Skin epidermis (tissue), 12 donors: ENCODE measurements around the gene SNTA1.
"Not testable (repeated sequence)": the region's sequence is repeated elsewhere in the genome, so short reads cannot be mapped to it uniquely, and the experiment has no call there.

Experiments
- H3K27ac ChIP-seq, 21 experiments: fragments of 200-600 bp; sonication (generic) in 11 of 21; one replicate each; pipeline ENCODE4 v1.5.0; 2020; ENCODE audit warnings: mild to moderate bottlenecking in 3 of 21, inconsistent platforms in 2 of 21, moderate library complexity in 2 of 21
- H3K4me3 ChIP-seq, 7 experiments: fragments of 200-600 bp; sonication (generic) in 2 of 7; one replicate each; pipeline ENCODE4 v1.5.0; 2020; ENCODE audit warnings: inconsistent platforms in 2 of 7, mild to moderate bottlenecking in 2 of 7, moderate library complexity in 1 of 7

The SNTA1 gene

GRCh38 chr20:33404281-33404680 lies 39.3 kb downstream of the SNTA1 start:
- Histone ChIP-seq H3K27ac (no peak overlapping the region), H3K4me3 (no peak overlapping the region)

- H3K4me3 ChIP-seq, result peak overlapping the region; percentile 55 to 99 (median 90)
- H3K27ac ChIP-seq, result peak overlapping the region in 14 of 21 experiments; percentile 48 to 92 (median 79)
Observed at GRCh38 chr20:33401921-33402369, 41.6 kb downstream of the SNTA1 start.

GRCh38 chr20:33401184-33401920 lies 42.2 kb downstream of the SNTA1 start, which contains the start of gene CDK5RAP1:
Gene CDK5RAP1 (minus strand): TSS chr20:33401519. CDS start chr20:33397064, 4,455 bp downstream.
- H3K27ac ChIP-seq, result peak within 1 kb of the TSS in 20 of 21 experiments; percentile 48 to 92 (median 78)
- peak within 1 kb of the TSS; percentile 55 to 99 (median 90) for H3K4me3 ChIP-seq

GRCh38 chr20:33400812-33401183 lies 42.8 kb downstream of the SNTA1 start:
- Histone ChIP-seq H3K27ac (peak overlapping the region in 20 of 21 experiments; percentile 48 to 92 (median 78)), H3K4me3 (peak overlapping the region; percentile 55 to 99 (median 90))

- no peak overlapping the region for H3K27ac ChIP-seq
- peak overlapping the region in 3 of 7 experiments; percentile 88 to 98 (median 90) for H3K4me3 ChIP-seq
Observed at GRCh38 chr20:33399924-33400323, 43.6 kb downstream of the SNTA1 start.

- Histone ChIP-seq H3K4me3 (no peak overlapping the region), H3K27ac (no peak overlapping the region)
Observed at GRCh38 chr20:33394718-33395117, 48.8 kb downstream of the SNTA1 start.

- Histone ChIP-seq H3K4me3 (no peak overlapping the region), H3K27ac (no peak overlapping the region)
Observed at GRCh38 chr20:33393609-33394008, 50.0 kb downstream of the SNTA1 start.

GRCh38 chr20:33391722-33392415 lies 51.7 kb downstream of the SNTA1 start:
- Histone ChIP-seq H3K4me3 (no peak overlapping the region), H3K27ac (no peak overlapping the region)

- H3K4me3 ChIP-seq, H3K27ac ChIP-seq: not testable (repeated sequence)
Observed at GRCh38 chr20:33389326-33389725, 54.2 kb downstream of the SNTA1 start.

GRCh38 chr20:33388268-33388667 lies 55.3 kb downstream of the SNTA1 start:
- no peak overlapping the region for H3K4me3 ChIP-seq
- no peak overlapping the region for H3K27ac ChIP-seq

GRCh38 chr20:33387177-33387576 lies 56.4 kb downstream of the SNTA1 start:
- no peak overlapping the region for H3K27ac ChIP-seq

GRCh38 chr20:33386673-33387072 lies 56.9 kb downstream of the SNTA1 start:
- no peak overlapping the region for H3K27ac ChIP-seq

More at GRCh38 chr20:33387177-33387576, 56.4 kb downstream of the SNTA1 start:
- H3K4me3 ChIP-seq, result no peak overlapping the region

GRCh38 chr20:33377366-33377765 lies 66.2 kb downstream of the SNTA1 start:
- Histone ChIP-seq H3K4me3 (no peak overlapping the region), H3K27ac (no peak overlapping the region)

More at GRCh38 chr20:33386673-33387072, 56.9 kb downstream of the SNTA1 start:
- no peak overlapping the region for H3K4me3 ChIP-seq

- H3K4me3 ChIP-seq, result no peak overlapping the region
- H3K27ac ChIP-seq, result peak overlapping the region in 2 of 21 experiments; percentile 3 to 54
Observed at GRCh38 chr20:33373735-33374605, 69.6 kb downstream of the SNTA1 start.

- H3K27ac ChIP-seq, result peak overlapping the region in 3 of 21 experiments; percentile 10 to 54 (median 44)
- H3K4me3 ChIP-seq, result no peak overlapping the region
Observed at GRCh38 chr20:33372993-33373441, 70.5 kb downstream of the SNTA1 start.

GRCh38 chr20:33370291-33370690 lies 73.3 kb downstream of the SNTA1 start:
- H3K27ac ChIP-seq, result peak overlapping the region in 5 of 21 experiments; percentile 55 to 77 (median 69)

GRCh38 chr20:33362898-33363297 lies 80.7 kb downstream of the SNTA1 start:
- H3K4me3 ChIP-seq, result no peak overlapping the region
- no peak overlapping the region for H3K27ac ChIP-seq

More at GRCh38 chr20:33370291-33370690, 73.3 kb downstream of the SNTA1 start:
- no peak overlapping the region for H3K4me3 ChIP-seq

GRCh38 chr20:33359399-33360261 lies 83.9 kb downstream of the SNTA1 start:
- Histone ChIP-seq H3K27ac (no peak overlapping the region), H3K4me3 (no peak overlapping the region)
